T1000 (cell line): ENCODE results near the gene TRIM66.
"Not testable (repeated sequence)": the region's sequence is repeated elsewhere in the genome, so short reads cannot be mapped to it uniquely, and the experiment has no call there.

Experiments used
- DNase-seq: peaks from one replicate; lab custom pipeline; 2025; ENCODE audit warnings: mixed read lengths; lab: John Stamatoyannopoulos, UW

Gene TRIM66

DNA sequence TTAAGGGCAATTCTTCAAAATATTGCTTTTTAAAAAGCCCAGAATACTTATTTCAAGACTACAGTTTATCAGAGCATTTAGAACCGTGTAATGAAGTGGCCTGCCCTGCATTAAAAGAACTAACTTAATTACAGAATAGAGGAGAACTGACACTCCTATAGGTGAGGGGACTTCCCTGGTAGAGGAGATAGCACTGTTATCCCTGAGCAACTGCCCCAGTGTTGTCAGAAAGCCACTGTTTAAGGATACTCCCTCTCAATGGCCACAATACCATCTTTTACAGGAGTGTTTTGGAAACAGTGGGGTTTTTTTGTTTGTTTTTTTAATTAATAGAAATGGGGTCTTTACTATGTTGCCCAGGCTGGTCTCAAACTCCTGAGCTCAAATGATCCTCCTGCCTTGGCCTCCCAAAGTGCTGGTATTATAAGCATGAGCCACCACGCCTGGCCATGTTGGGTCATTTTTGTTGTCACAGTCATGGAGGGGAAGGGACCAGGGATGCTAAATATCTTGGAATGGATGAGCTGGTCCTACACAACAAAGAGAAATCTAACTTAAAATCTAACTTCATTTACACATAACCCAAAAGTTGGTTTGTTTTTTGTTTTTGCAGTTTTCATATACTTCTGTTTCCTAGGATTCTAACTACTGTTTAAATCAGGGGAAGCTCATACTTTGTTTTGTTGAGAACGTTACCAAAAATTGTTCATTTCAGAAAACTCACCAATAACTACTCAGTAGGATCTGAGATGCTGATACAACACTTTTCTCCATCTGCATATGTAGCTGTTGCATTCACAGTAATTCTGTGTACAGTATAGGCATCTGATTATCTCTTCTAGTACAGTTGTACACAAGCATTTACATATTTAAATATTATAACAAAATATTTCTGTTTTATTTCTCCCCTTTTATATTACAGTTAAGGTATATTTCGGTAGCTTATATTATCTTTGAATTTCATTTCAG is 8.2 kb upstream of the TRIM66 start:
- no peak for DNase-seq

- DNase-seq, result no peak
These were observed 7.3 kb upstream of the TRIM66 start for GRCh38 chr11:8689726-8690255.

- peak; percentile 81 for DNase-seq
These were observed 6.2 kb upstream of the TRIM66 start for GRCh38 chr11:8688414-8689362.

- DNase-seq, result no peak
These were observed 3.9 kb upstream of the TRIM66 start for GRCh38 chr11:8686325-8686724.

DNA sequence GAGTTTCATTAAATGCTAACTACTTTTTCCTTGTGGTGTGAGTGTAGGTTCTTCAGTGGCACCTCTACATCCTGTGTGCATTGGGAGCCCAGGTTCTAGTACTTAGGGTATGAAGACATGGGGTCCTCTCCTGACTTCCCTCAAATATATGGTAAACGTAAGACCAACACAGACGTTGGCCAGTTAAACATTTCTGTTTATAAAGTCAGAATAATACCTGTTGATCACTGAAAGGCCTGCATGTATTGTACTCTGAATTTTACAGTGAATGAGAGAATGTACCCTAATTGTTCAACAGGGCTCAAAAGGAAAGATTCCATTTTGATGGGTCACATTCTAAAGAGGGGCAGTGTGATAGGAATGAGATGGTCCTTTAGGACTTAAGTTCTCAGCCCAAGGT is 3.4 kb upstream of the TRIM66 start:
- no peak for DNase-seq

- no peak for DNase-seq
These were observed 2.8 kb upstream of the TRIM66 start for GRCh38 chr11:8685306-8685705.

DNA sequence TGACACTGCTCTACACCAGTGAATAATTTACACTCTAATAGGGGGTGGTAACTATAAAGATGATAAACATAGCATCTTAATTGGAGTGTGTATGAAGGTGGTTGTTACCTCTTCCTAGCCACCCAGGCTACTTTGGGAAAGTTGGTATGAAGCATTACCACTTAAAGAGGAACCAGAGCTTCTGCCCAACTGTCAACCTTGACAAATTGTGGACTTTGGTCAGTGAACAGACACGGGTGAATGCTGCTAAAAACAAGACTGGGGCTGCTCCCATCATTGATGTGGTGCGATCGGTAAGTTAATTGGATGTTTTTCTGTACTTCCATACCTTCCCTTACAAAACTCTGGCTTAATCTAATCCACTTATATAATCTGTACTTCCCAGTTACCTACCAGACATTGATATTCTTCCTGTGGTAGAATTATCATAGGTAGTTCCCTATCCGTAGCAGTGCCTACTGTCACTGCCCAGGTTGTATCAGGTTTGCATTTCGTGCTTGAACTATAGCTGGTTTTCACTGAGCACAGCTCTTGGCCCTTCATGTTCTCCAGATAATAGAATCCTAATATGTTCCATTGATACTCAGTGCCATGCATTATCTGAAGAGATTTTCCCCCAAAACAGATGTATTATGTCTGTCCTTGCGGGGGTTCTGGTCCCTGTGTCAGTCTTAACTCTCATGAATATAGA is 2.3 kb upstream of the TRIM66 start:
- no peak for DNase-seq

DNA sequence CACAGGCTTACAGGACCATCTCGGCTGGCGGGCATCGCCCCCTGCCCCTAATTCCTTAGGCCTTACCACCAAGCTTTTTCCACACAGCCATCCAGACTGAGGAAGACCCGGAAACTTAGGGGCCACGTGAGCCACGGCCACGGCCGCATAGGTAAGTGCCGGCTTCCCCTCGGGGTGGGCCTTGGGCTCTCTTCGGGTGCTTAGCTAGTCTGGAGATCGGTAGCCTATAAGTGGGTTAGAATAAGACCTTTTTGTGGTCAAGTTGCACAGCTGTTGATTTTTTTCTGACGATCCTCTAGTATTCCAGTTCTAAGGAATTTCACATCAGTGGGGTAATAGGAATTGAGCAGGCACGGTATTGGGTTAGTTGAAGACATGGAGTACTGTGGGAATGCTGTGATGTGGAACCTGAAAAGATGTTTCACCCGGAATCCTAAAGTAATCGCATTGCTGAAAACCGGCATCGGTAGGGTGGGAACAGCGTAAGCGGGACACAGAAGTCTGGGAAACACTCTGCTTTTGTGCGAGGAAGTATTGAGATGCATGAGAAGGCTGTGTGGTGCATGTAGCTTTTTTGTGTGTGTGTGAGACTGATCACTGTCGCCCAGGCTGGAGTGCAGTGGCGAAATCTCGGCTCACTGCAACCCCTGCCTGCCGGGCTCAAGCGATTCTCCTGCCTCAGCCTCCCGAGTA is 796 bp upstream of the TRIM66 start:
- DNase-seq, result no peak

DNA sequence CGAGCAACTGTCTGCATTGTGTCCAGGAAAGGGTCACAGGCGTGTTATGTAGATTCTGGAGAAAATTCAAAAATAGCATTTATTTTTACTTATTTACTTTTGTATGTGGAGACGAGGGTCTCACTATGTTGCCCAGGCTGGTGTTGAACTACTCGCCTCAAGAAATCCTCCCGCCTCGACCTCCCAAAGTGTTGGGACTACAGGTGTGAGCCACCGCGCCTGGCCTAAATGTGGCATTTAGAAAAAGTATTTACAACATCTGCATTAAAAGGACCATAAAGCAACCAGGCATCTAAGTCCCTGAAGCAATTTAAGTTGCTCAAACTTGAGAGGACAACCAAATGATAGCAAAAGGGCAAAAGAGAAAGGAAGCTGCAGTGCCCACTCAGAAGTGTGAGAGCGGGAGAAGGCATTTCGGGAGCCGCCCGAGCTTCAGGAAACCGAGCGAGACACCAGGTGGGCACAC is 595 bp downstream of the TRIM66 start:
- DNase-seq, result no peak

DNA sequence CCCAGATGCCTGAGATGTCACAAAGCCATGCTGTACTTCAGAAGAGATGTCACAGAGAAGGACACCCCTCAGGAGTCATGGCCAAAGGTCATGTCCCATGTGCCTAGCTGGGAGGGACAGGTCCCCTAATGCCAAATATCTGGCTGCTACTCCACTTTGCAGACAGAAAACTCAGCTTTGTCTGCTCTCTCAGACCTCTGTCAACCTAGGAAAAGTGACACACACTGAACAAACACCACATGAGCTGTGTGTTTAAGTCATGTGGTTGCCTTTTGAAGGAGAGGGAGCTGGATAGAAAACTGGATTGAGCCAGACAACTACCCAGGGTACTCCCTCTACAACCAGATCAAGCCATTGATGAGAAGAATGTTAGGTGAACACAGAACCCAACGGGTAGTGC is 3.5 kb downstream of the TRIM66 start:
- DNase-seq, result no peak

- no peak for DNase-seq
These were observed 6.0 kb downstream of the TRIM66 start for GRCh38 chr11:8676458-8676857.

DNA sequence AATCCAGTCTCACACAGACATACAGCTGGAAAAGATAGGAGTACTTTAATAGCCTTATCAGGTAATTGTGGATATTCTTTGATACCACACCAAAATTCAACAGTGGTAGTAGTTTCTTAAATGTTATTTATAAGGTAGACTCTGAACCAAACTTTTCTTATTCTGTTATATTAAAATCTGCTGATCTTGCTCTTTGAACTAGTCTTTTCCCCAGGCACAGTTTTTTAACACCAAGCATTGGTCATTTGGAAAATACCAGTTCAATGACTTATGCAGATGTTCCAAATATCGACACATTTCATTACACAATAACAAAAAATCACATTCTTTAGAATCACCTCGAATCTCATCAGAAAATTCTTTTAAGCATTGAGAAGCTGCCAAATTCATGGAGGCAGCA is 7.6 kb downstream of the TRIM66 start:
- no peak for DNase-seq

DNA sequence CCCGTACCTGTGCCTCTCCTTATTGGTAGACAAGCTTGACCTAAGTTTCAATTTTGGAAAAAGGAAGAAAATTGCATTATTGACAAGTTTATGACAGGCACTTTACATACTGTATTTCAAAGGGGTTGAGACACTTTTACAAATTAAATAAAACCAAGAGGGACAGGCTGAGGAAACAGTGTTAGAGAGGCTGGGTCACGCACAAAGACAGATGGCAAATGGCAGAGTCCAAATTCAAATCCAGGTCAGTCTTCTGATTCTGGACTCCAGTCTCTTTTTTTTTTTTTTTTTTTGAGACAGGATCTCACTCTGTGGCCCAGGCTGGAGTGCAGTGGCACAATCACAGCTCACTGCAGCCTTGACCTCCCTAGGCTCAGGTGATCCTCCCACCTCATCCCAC is 10.1 kb downstream of the TRIM66 start:
- no peak for DNase-seq

- DNase-seq, result no peak
These were observed 10.8 kb downstream of the TRIM66 start for GRCh38 chr11:8671651-8672062.

DNA sequence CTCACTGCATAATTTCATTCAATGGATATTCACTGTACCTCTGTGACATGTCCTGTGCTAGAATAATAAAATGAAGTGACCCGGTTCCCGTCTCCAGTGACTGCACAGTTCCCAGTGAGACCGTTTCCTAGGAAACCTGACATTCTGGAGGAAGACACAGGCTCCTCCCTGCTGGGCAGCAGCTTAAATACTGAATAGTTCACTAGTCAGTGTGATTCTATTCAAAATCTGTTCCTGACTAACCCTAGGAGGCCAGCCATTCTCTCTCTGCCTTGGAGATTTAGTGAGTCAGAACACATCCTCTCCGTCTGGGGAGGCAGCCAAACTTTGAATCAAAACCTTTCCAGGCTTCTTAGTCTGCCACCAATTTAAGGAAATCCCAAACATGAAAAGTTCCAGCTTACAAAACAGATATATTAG is 11.3 kb downstream of the TRIM66 start:
- peak; percentile 67 for DNase-seq

- DNase-seq, result not testable (repeated sequence)
These were observed 12.4 kb downstream of the TRIM66 start for GRCh38 chr11:8670081-8670480.

- no peak for DNase-seq
These were observed 17.2 kb downstream of the TRIM66 start for GRCh38 chr11:8665222-8665621.

DNA sequence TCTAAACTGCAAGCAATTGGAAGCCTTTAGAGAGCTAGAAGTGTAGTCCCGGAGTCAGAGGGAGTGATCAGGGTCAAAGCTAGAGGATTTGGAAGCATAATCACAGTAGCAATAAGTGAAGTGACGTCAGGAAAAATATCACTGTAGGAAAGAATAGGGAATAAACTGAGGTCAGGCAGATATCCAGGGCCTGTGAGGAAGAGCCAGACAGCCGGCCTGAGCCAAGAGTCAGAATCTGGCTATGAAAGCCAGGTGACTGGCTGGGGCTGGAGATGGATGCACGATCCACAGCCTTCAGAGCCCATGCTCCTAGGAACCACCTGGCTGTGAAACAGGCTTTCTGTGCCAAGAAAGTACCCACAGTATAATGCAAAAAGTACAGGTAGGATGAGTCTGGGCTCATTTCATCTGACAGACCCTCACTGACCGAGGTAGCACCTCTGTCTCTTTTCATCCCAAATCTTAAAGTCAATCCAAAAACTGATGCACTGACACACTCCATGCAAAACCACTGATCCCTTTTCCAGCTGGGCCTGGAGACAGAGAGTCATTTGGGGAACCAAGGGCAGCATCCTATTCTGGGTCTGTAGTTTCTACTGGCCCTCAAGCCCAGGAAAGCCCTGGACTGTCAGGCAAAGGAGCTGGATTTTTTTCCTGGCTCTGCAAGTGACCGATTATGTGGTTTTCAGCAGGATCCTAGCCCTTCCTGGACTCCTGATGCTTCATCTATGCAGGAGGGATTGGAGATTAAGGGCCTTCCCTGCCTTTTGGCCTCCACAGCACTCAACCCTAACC is 21.3 kb downstream of the TRIM66 start:
- no peak for DNase-seq

GRCh38 chr11:8658321-8659057 is 24.0 kb downstream of the TRIM66 start:
- DNase-seq, result no peak
